Liver (tissue), 9 donors: ENCODE data around the gene GRID1. TPM values are rescaled to one million over a fixed set of nuclear protein-coding genes. Genes with fewer than 3 reads are reported as not detected.

Source experiments
- DNase-seq: peaks from one replicate; pipeline ENCODE4 v3.0.0-alpha.2; 2017; ENCODE audit warnings: low spot score
- H3K27ac ChIP-seq, 2 donors: one replicate each; pipeline ENCODE4 v1.7.0; 2013; ENCODE audit warnings: inconsistent platforms in 2 of 2, low read length in 2 of 2, control low read depth in 1 of 2, low read depth in 1 of 2, mild to moderate bottlenecking in 1 of 2
- H3K27me3 ChIP-seq, 4 donors: one replicate each; pipeline versions ENCODE4 v1.6.1 to v1.7.0; 2013; ENCODE audit warnings: low read length in 3 of 4, inconsistent platforms in 1 of 4, mild to moderate bottlenecking in 1 of 4, moderate library complexity in 1 of 4; ENCODE audit not compliant: control insufficient read depth in 4 of 4, insufficient read depth in 4 of 4
- H3K36me3 ChIP-seq, 4 donors: one replicate each; pipeline versions ENCODE4 v1.6.1 to v1.7.0; 2013; ENCODE audit warnings: low read length in 3 of 4, mild to moderate bottlenecking in 3 of 4, low read depth in 1 of 4, moderate library complexity in 1 of 4; ENCODE audit not compliant: control insufficient read depth in 4 of 4, insufficient read depth in 3 of 4
- H3K4me1 ChIP-seq, 4 donors: one replicate each; pipeline versions ENCODE4 v1.6.1 to v1.7.0; 2013; ENCODE audit warnings: low read length in 3 of 4, mild to moderate bottlenecking in 3 of 4, moderate library complexity in 1 of 4; ENCODE audit not compliant: control insufficient read depth in 4 of 4, insufficient read depth in 4 of 4
- H3K4me3 ChIP-seq, 3 donors: one replicate each; pipeline versions ENCODE4 v1.6.1 to v1.7.0; 2013; ENCODE audit warnings: low read length in 3 of 3, control low read depth in 1 of 3, low read depth in 1 of 3, mild to moderate bottlenecking in 1 of 3
- H3K9ac ChIP-seq, 2 donors: one replicate each; pipeline ENCODE4 v1.7.0; 2013; ENCODE audit warnings: low read length in 2 of 2, mild to moderate bottlenecking in 2 of 2, moderate library complexity in 2 of 2, control low read depth in 1 of 2, low read depth in 1 of 2
- H3K9me3 ChIP-seq, 4 donors: one replicate each; pipeline versions ENCODE4 v1.6.1 to v1.7.0; 2013; ENCODE audit warnings: low read length in 3 of 4; ENCODE audit not compliant: control insufficient read depth in 4 of 4
- EGR1 ChIP-seq, 2 donors: IDR thresholded peaks; 2 replicates each; pipeline ENCODE4 v1.6.1; 2016 to 2018; ENCODE audit warnings: antibody characterized with exemption in 2 of 2, low read depth in 2 of 2
- FOXA1 ChIP-seq: IDR thresholded peaks from 2 replicates; pipeline ENCODE4 v1.6.1; 2016; ENCODE audit warnings: antibody characterized with exemption
- FOXA2 ChIP-seq: IDR thresholded peaks from 2 replicates; pipeline ENCODE4 v1.6.1; 2016; ENCODE audit warnings: antibody characterized with exemption
- GABPA ChIP-seq, 2 donors: IDR thresholded peaks in 1 of 2; conservative IDR thresholded peaks in 1 of 2; 2 replicates each; pipeline ENCODE4 v1.6.1; 2016; ENCODE audit warnings: antibody characterized with exemption in 2 of 2, mild to moderate bottlenecking in 1 of 2, moderate library complexity in 1 of 2
- HNF4A ChIP-seq, 2 donors: conservative IDR thresholded peaks; 2 replicates each; pipeline ENCODE4 v1.6.1; 2016; ENCODE audit warnings: antibody characterized with exemption in 2 of 2, mild to moderate bottlenecking in 2 of 2
- JUND ChIP-seq, 2 donors: IDR thresholded peaks; 2 replicates each; pipeline ENCODE4 v1.6.1; 2016; ENCODE audit warnings: antibody characterized with exemption in 2 of 2
- NR2F2 ChIP-seq: IDR thresholded peaks from 2 replicates; pipeline ENCODE4 v1.6.1; 2016; ENCODE audit warnings: antibody characterized with exemption
- RAD21 ChIP-seq, 2 donors: IDR thresholded peaks; 2 replicates each; pipeline ENCODE4 v1.6.1; 2016; ENCODE audit warnings: antibody characterized with exemption in 2 of 2, mild to moderate bottlenecking in 2 of 2
- RXRA ChIP-seq, 2 donors: IDR thresholded peaks; 2 replicates each; pipeline ENCODE4 v1.6.1; 2017 to 2018; ENCODE audit warnings: antibody characterized with exemption in 2 of 2, mild to moderate bottlenecking in 1 of 2
- SP1 ChIP-seq: IDR thresholded peaks from 2 replicates; pipeline ENCODE4 v1.6.1; 2018; ENCODE audit warnings: antibody characterized with exemption, mild to moderate bottlenecking
- TAF1 ChIP-seq: conservative IDR thresholded peaks from 2 replicates; pipeline ENCODE4 v1.6.1; 2016; ENCODE audit warnings: antibody characterized with exemption, mild to moderate bottlenecking
- WGBS: extraction: QIAGEN DNeasy Blood & Tissue Kit; methylation state at CpG from one replicate; pipeline ENCODE4 v1.1.7; 2013; 5-methylcytosine and 5-hydroxymethylcytosine counted together
- polyA plus RNA-seq, 2 donors: library from polyadenylated mRNA; stranded (reverse) in 1 of 2; unstranded in 1 of 2; fragments of 200-250 nt in 1 of 2; fragments of >200 nt in 1 of 2; fragmentation: Nextera tagmentation in 1 of 2; extraction: Ambion mirVana in 1 of 2; gene quantifications; one replicate each; pipeline versions ENCODE4 v1.2.1 to v1.2.3, GENCODE V29; 2013 to 2015
- total RNA-seq, 2 donors: library from RNA; depleted of rRNA; stranded (reverse); fragments of >200 nt; gene quantifications; one replicate each; pipeline ENCODE4 v1.2.3, GENCODE V29; 2014
- TF ChIP-seq, protein P1 (sequence below): IDR thresholded peaks from 2 replicates; pipeline ENCODE4 v1.6.1; 2016; ENCODE audit warnings: antibody characterized with exemption
- TF ChIP-seq, protein P2 (sequence below): IDR thresholded peaks from 2 replicates; pipeline ENCODE4 v1.6.1; 2016; ENCODE audit warnings: antibody characterized with exemption
- TF ChIP-seq, protein P3 (sequence below): fragments of 150-350 bp; IDR thresholded peaks from 2 replicates; pipeline ENCODE4 v1.5.1; 2017; ENCODE audit warnings: improper control_type of control experiment, low read depth, low read length; ENCODE audit not compliant: missing input control
- TF ChIP-seq, protein P4 (sequence below): IDR thresholded peaks from 2 replicates; pipeline ENCODE4 v1.6.1; 2016; ENCODE audit warnings: antibody characterized with exemption
- TF ChIP-seq, protein P5 (sequence below): IDR thresholded peaks from 2 replicates; pipeline ENCODE4 v1.6.1; 2016; ENCODE audit warnings: antibody characterized with exemption, mild to moderate bottlenecking
- donor health status: healthy.
- donor health status: healthy.
- donor health status: healthy.
- donor health status: healthy.
- donor health status: healthy.

GRID1 gene
- total and polyA plus RNA-seq, 4 donors, result 0.09 to 0.17 (median 0.14) TPM; not detected in 1

DNA sequence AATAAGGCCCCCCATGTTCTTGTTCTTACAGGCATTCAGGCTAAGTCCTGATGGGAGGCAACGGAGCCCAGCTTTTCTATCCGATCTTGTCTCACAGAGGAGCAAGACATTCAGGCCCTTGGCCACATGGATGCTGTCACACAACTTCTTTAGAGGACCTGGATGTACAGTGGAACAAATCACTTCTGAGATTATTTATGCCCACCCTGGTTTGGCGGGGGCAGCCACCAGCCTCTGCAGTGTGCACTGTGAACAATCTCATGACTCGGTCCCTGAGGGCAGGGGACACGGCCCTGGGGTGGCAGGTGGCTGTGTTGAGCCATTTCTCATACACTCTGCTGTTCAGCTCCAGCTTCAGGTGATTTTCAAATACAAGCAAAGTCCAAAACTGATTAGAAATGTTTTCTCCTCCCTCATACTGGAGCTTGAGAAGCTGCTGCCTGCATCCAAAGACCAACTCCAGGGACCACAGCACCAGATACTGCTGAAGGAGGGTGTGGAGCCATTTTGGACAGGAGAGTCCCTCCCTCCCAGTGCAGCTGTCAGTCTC, 441.3 kb downstream of the GRID1 start:
- H3K9me3 ChIP-seq, result no peaks in the 10 kb centered on the region
- H3K4me3 ChIP-seq, result no peak overlapping the region
- no peaks in the 10 kb centered on the region for H3K27me3 ChIP-seq
- DNase-seq, result no peak
- H3K9ac ChIP-seq, result no peak overlapping the region
- TF ChIP-seq RXRA (IDR thresholded peaks at IDR 0.05), result no peak
- TF ChIP-seq, protein P1, sequence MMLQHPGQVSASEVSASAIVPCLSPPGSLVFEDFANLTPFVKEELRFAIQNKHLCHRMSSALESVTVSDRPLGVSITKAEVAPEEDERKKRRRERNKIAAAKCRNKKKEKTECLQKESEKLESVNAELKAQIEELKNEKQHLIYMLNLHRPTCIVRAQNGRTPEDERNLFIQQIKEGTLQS, result no peak
- TF ChIP-seq GABPA (IDR thresholded peaks at IDR 0.05 in 1 of 2, conservative IDR thresholded peaks at IDR 0.05 in 1 of 2), result no peak
- no peak for TF ChIP-seq FOXA1
- TF ChIP-seq NR2F2, result no peak
- TF ChIP-seq, protein P2, sequence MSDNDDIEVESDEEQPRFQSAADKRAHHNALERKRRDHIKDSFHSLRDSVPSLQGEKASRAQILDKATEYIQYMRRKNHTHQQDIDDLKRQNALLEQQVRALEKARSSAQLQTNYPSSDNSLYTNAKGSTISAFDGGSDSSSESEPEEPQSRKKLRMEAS, result no peak
- no peak for TF ChIP-seq EGR1 (IDR thresholded peaks at IDR 0.05; ENCODE audit: low read depth in 2 of 2)
- TF ChIP-seq, protein P3, sequence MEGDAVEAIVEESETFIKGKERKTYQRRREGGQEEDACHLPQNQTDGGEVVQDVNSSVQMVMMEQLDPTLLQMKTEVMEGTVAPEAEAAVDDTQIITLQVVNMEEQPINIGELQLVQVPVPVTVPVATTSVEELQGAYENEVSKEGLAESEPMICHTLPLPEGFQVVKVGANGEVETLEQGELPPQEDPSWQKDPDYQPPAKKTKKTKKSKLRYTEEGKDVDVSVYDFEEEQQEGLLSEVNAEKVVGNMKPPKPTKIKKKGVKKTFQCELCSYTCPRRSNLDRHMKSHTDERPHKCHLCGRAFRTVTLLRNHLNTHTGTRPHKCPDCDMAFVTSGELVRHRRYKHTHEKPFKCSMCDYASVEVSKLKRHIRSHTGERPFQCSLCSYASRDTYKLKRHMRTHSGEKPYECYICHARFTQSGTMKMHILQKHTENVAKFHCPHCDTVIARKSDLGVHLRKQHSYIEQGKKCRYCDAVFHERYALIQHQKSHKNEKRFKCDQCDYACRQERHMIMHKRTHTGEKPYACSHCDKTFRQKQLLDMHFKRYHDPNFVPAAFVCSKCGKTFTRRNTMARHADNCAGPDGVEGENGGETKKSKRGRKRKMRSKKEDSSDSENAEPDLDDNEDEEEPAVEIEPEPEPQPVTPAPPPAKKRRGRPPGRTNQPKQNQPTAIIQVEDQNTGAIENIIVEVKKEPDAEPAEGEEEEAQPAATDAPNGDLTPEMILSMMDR, result no peak
- TF ChIP-seq, protein P4, sequence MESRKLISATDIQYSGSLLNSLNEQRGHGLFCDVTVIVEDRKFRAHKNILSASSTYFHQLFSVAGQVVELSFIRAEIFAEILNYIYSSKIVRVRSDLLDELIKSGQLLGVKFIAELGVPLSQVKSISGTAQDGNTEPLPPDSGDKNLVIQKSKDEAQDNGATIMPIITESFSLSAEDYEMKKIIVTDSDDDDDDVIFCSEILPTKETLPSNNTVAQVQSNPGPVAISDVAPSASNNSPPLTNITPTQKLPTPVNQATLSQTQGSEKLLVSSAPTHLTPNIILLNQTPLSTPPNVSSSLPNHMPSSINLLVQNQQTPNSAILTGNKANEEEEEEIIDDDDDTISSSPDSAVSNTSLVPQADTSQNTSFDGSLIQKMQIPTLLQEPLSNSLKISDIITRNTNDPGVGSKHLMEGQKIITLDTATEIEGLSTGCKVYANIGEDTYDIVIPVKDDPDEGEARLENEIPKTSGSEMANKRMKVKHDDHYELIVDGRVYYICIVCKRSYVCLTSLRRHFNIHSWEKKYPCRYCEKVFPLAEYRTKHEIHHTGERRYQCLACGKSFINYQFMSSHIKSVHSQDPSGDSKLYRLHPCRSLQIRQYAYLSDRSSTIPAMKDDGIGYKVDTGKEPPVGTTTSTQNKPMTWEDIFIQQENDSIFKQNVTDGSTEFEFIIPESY, result no peak
- no peaks in the 10 kb centered on the region for H3K4me1 ChIP-seq
- no peak overlapping the region for H3K27ac ChIP-seq
- WGBS, result 90% methylated on average over 5 of the region's 5 CpGs
- no peaks in the 10 kb centered on the region for H3K36me3 ChIP-seq

DNA sequence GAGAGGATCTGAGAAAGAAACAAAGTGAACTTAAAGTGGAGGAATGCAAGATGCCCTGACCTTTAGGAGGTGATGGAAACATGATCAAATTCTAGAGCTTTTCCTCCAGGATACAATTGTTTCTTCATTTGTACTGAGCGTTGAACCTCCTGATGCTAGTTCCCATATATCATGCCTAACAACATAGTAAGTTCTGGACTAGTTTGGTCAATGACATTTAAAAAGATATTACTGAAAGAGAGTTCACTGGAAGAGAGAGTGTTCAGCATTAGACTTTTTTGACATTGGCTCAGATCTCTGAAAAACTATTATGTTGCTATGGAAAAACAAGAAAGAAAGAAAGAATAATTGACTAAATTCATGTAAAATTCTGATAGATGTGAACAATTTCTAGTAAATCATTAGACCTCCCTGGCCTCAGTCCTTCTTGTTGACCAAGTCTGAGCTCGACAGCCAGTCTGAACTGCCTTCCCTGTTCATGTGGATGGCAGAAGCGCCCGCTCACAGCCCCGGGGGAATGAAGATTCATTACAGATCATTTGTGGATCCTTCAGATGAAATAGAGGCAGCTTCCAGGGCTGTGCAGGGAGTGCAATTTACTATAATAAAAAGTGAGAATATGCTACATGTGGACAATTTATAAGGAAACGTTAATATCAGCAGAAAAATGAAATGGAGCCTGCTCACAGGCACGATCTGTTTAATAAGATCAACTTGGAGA, 442.1 kb downstream of the GRID1 start:
- Histone ChIP-seq H3K27ac (no peak overlapping the region), H3K4me1 (no peaks in the 10 kb centered on the region), H3K9me3 (no peaks in the 10 kb centered on the region), H3K36me3 (no peaks in the 10 kb centered on the region), H3K9ac (no peak overlapping the region), H3K4me3 (no peak overlapping the region), H3K27me3 (no peaks in the 10 kb centered on the region)
- DNase-seq, result no peak
- 90% methylated on average over 7 of the region's 7 CpGs for WGBS
- TF ChIP-seq, protein P2, result no peak
- TF ChIP-seq TAF1 (no peak), RXRA (IDR thresholded peaks at IDR 0.05) (no peak), FOXA2 (no peak), EGR1 (IDR thresholded peaks at IDR 0.05; ENCODE audit: low read depth in 2 of 2) (no peak), NR2F2 (no peak), SP1 (no peak), JUND (IDR thresholded peaks at IDR 0.05) (no peak), RAD21 (IDR thresholded peaks at IDR 0.05) (no peak), FOXA1 (no peak), HNF4A (conservative IDR thresholded peaks at IDR 0.05) (no peak)
- TF ChIP-seq, protein P5, sequence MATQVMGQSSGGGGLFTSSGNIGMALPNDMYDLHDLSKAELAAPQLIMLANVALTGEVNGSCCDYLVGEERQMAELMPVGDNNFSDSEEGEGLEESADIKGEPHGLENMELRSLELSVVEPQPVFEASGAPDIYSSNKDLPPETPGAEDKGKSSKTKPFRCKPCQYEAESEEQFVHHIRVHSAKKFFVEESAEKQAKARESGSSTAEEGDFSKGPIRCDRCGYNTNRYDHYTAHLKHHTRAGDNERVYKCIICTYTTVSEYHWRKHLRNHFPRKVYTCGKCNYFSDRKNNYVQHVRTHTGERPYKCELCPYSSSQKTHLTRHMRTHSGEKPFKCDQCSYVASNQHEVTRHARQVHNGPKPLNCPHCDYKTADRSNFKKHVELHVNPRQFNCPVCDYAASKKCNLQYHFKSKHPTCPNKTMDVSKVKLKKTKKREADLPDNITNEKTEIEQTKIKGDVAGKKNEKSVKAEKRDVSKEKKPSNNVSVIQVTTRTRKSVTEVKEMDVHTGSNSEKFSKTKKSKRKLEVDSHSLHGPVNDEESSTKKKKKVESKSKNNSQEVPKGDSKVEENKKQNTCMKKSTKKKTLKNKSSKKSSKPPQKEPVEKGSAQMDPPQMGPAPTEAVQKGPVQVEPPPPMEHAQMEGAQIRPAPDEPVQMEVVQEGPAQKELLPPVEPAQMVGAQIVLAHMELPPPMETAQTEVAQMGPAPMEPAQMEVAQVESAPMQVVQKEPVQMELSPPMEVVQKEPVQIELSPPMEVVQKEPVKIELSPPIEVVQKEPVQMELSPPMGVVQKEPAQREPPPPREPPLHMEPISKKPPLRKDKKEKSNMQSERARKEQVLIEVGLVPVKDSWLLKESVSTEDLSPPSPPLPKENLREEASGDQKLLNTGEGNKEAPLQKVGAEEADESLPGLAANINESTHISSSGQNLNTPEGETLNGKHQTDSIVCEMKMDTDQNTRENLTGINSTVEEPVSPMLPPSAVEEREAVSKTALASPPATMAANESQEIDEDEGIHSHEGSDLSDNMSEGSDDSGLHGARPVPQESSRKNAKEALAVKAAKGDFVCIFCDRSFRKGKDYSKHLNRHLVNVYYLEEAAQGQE, result no peak
- TF ChIP-seq, protein P4, result no peak
- TF ChIP-seq, protein P3, result no peak
